Osteoblast (primary cell): Measurements from ENCODE around the gene UNCX. TPM values are rescaled to one million over a fixed set of nuclear protein-coding genes. Genes with fewer than 3 reads are reported as not detected.

Source experiments
- DNase-seq: peaks from one replicate; pipeline ENCODE4 v3.0.0; 2011; ENCODE audit warnings: low spot score, mixed read lengths; ENCODE audit not compliant: insufficient read length; ENCODE audit errors: missing footprints
- H2AFZ ChIP-seq: 2 replicates; pipeline ENCODE4 v1.6.0; 2011; ENCODE audit warnings: mild to moderate bottlenecking, low read length
- H3K27ac ChIP-seq: 2 replicates; pipeline ENCODE4 v1.5.1; 2011; ENCODE audit warnings: mild to moderate bottlenecking, low read depth, low read length, moderate library complexity
- H3K27me3 ChIP-seq: 2 replicates; pipeline ENCODE4 v1.6.0; 2012; ENCODE audit warnings: mild to moderate bottlenecking, control low read depth, inconsistent platforms, low read length, moderate library complexity; ENCODE audit not compliant: insufficient read depth
- H3K36me3 ChIP-seq: 2 replicates; pipeline ENCODE4 v1.5.1; 2011; ENCODE audit warnings: mild to moderate bottlenecking, low read length, control low read depth, moderate library complexity; ENCODE audit not compliant: insufficient read depth
- H3K4me1 ChIP-seq: 2 replicates; pipeline ENCODE4 v1.5.1; 2011; ENCODE audit warnings: mild to moderate bottlenecking, low read length, control low read depth, moderate library complexity; ENCODE audit not compliant: insufficient read depth
- H3K4me2 ChIP-seq: 2 replicates; pipeline ENCODE4 v1.6.0; 2011; ENCODE audit warnings: mild to moderate bottlenecking, low read length; ENCODE audit not compliant: insufficient read depth
- H3K4me3 ChIP-seq: fragments of 200-600 bp; sonication (generic); 3 replicates; pipeline ENCODE4 v1.5.1; 2012; ENCODE audit warnings: mild to moderate bottlenecking, low read length, inconsistent platforms; ENCODE audit not compliant: insufficient read depth
- H3K79me2 ChIP-seq: 2 replicates; pipeline ENCODE4 v1.6.0; 2012; ENCODE audit warnings: mild to moderate bottlenecking, low read length, control low read depth, inconsistent platforms; ENCODE audit not compliant: insufficient read depth
- H3K9me3 ChIP-seq: 2 replicates; pipeline ENCODE4 v1.5.1; 2011; ENCODE audit warnings: low read depth, low read length, control low read depth
- H4K20me1 ChIP-seq: 2 replicates; pipeline ENCODE4 v1.6.0; 2012; ENCODE audit warnings: mild to moderate bottlenecking, low read length, control low read depth; ENCODE audit not compliant: insufficient read depth
- total RNA-seq: library from RNA; depleted of rRNA; stranded (reverse); fragments of >200 nt; gene quantifications from 2 replicates; pipeline ENCODE4 v1.2.3, GENCODE V29; 2012
- TF ChIP-seq, protein P1 (sequence below): IDR thresholded peaks from 2 replicates; pipeline ENCODE4 v1.5.1; 2011; ENCODE audit warnings: mild to moderate bottlenecking, low read depth, low read length, moderate library complexity; ENCODE audit errors: extremely low read depth

The UNCX gene
- total RNA-seq, 1 donor: not detected

GRCh38 chr7:1235501-1236131 lies 2.9 kb downstream of the UNCX start:
- no peak overlapping the region for H3K4me3 ChIP-seq
- H3K36me3 ChIP-seq: no peaks in the 10 kb centered on the region
- no peaks in the 10 kb centered on the region for H3K4me1 ChIP-seq
- H3K27me3 ChIP-seq: peaks cover 82% of the 10 kb centered on the region
- TF ChIP-seq, protein P1, sequence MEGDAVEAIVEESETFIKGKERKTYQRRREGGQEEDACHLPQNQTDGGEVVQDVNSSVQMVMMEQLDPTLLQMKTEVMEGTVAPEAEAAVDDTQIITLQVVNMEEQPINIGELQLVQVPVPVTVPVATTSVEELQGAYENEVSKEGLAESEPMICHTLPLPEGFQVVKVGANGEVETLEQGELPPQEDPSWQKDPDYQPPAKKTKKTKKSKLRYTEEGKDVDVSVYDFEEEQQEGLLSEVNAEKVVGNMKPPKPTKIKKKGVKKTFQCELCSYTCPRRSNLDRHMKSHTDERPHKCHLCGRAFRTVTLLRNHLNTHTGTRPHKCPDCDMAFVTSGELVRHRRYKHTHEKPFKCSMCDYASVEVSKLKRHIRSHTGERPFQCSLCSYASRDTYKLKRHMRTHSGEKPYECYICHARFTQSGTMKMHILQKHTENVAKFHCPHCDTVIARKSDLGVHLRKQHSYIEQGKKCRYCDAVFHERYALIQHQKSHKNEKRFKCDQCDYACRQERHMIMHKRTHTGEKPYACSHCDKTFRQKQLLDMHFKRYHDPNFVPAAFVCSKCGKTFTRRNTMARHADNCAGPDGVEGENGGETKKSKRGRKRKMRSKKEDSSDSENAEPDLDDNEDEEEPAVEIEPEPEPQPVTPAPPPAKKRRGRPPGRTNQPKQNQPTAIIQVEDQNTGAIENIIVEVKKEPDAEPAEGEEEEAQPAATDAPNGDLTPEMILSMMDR: no peak
- no peaks in the 10 kb centered on the region for H3K79me2 ChIP-seq
- no peak for DNase-seq
- no peaks in the 10 kb centered on the region for H3K9me3 ChIP-seq
- no peak overlapping the region for H3K4me2 ChIP-seq
- H2AFZ ChIP-seq: no peak overlapping the region
- no peaks in the 10 kb centered on the region for H4K20me1 ChIP-seq
- H3K27ac ChIP-seq: no peak overlapping the region

GRCh38 chr7:1236132-1236661 lies 3.5 kb downstream of the UNCX start:
- Histone ChIP-seq H3K4me3 (no peak overlapping the region), H3K9me3 (no peaks in the 10 kb centered on the region), H3K27me3 (peaks cover 81% of the 10 kb centered on the region), H3K36me3 (no peaks in the 10 kb centered on the region), H3K4me2 (no peak overlapping the region), H4K20me1 (no peaks in the 10 kb centered on the region), H3K79me2 (no peaks in the 10 kb centered on the region), H2AFZ (no peak overlapping the region), H3K27ac (no peak overlapping the region), H3K4me1 (no peaks in the 10 kb centered on the region)
- peak; percentile 88 for DNase-seq
- TF ChIP-seq, protein P1: no peak

GRCh38 chr7:1236831-1237701 lies 4.4 kb downstream of the UNCX start:
- Histone ChIP-seq H2AFZ (no peak overlapping the region), H3K4me2 (no peak overlapping the region), H3K4me1 (no peaks in the 10 kb centered on the region), H3K4me3 (no peak overlapping the region), H3K9me3 (no peaks in the 10 kb centered on the region), H3K79me2 (no peaks in the 10 kb centered on the region), H4K20me1 (no peaks in the 10 kb centered on the region), H3K27me3 (peaks cover 79% of the 10 kb centered on the region), H3K36me3 (no peaks in the 10 kb centered on the region), H3K27ac (no peak overlapping the region)
- DNase-seq: peak; percentile 89
- TF ChIP-seq, protein P1: no peak

DNA sequence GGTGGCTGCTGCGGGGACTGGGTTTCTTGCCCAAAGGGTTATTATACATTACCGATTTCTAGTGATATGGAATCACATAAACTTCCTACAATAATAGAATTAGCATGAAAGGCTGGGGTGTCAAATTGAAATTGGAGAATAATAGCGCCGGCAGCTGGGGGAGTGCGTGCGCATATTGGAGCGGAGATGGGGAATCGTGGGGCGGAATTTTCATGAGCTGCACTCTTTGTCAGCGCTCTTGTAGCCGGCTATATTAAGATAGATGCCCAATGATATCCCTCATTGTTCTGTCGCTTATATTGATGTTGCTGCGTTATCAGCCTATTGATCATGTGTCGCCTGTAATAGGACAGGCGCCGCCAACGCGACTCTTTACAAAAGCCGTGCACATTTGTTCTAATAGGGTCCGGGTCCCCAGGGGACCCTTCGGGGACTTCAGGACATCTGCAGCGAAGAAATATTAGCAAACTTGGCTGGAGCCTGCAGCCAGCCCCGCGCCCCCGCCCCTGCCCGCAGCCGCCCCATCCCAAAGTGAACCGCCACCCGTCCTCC lies 5.1 kb downstream of the UNCX start:
- H4K20me1 ChIP-seq: no peaks in the 10 kb centered on the region
- H3K4me2 ChIP-seq: no peak overlapping the region
- no peaks in the 10 kb centered on the region for H3K36me3 ChIP-seq
- no peaks in the 10 kb centered on the region for H3K9me3 ChIP-seq
- DNase-seq: no peak
- H2AFZ ChIP-seq: no peak overlapping the region
- H3K27me3 ChIP-seq: peaks cover 81% of the 10 kb centered on the region
- no peaks in the 10 kb centered on the region for H3K4me1 ChIP-seq
- no peaks in the 10 kb centered on the region for H3K79me2 ChIP-seq
- TF ChIP-seq, protein P1: no peak
- no peak overlapping the region for H3K27ac ChIP-seq
- H3K4me3 ChIP-seq: no peak overlapping the region
